ENCODE results near the gene TMEM126A.

TMEM126A gene

GRCh38 chr11:85698195-85698594, 50.4 kb downstream of the TMEM126A start:
- TF ChIP-seq CTCF (IDR thresholded peaks at IDR 0.05) = no peak

- TF ChIP-seq CTCF (IDR thresholded peaks at IDR 0.05) = no peak
These were observed 52.4 kb downstream of the TMEM126A start for GRCh38 chr11:85699957-85700741.

GRCh38 chr11:85704967-85705366, 57.2 kb downstream of the TMEM126A start:
- no peak for TF ChIP-seq CTCF (IDR thresholded peaks at IDR 0.05)

- no peak for TF ChIP-seq CTCF (IDR thresholded peaks at IDR 0.05)
These were observed 58.0 kb downstream of the TMEM126A start for GRCh38 chr11:85705800-85706199.
